ENCODE measurements around the gene WDR17.

WDR17 gene

GRCh38 chr4:176065435-176066291, at the start of gene WDR17:
Gene WDR17 (plus strand): TSS chr4:176065841. CDS start chr4:176111581, 45,740 bp downstream.
- peak; percentile 84 for DNase-seq

- no peak for DNase-seq
Measured at GRCh38 chr4:176016601-176017000, 49.0 kb upstream of the WDR17 start.

- DNase-seq, result no peak
Measured at GRCh38 chr4:176020481-176021085, 45.1 kb upstream of the WDR17 start.

GRCh38 chr4:176030391-176030790, 35.2 kb upstream of the WDR17 start:
- no peak for DNase-seq

GRCh38 chr4:176031922-176032321, 33.7 kb upstream of the WDR17 start:
- no peak for DNase-seq

GRCh38 chr4:176032454-176032853, 33.2 kb upstream of the WDR17 start:
- DNase-seq, result no peak

- peak; percentile 46 for DNase-seq
Measured at GRCh38 chr4:176034499-176034898, 31.1 kb upstream of the WDR17 start.

GRCh38 chr4:176034936-176035335, 30.7 kb upstream of the WDR17 start:
- DNase-seq, result peak; percentile 7

- DNase-seq, result no peak
Measured at GRCh38 chr4:176036585-176037205, 28.9 kb upstream of the WDR17 start.

- no peak for DNase-seq
Measured at GRCh38 chr4:176038789-176039188, 26.9 kb upstream of the WDR17 start.

- no peak for DNase-seq
Measured at GRCh38 chr4:176042195-176042594, 23.4 kb upstream of the WDR17 start.

GRCh38 chr4:176043838-176044588, 21.6 kb upstream of the WDR17 start:
- no peak for DNase-seq

- no peak for DNase-seq
Measured at GRCh38 chr4:176044589-176044951, 21.1 kb upstream of the WDR17 start.

- no peak for DNase-seq
Measured at GRCh38 chr4:176048631-176049030, 17.0 kb upstream of the WDR17 start.

- no peak for DNase-seq
Measured at GRCh38 chr4:176052744-176053143, 12.9 kb upstream of the WDR17 start.

- no peak for DNase-seq
Measured at GRCh38 chr4:176053785-176054184, 11.9 kb upstream of the WDR17 start.

- DNase-seq, result no peak
Measured at GRCh38 chr4:176054942-176055341, 10.7 kb upstream of the WDR17 start.

GRCh38 chr4:176063718-176064117, 1.9 kb upstream of the WDR17 start:
- DNase-seq, result no peak

- no peak for DNase-seq
Measured at GRCh38 chr4:176064539-176064938, 1.1 kb upstream of the WDR17 start.

- no peak for DNase-seq
Measured at GRCh38 chr4:176066757-176067156, 1.1 kb downstream of the WDR17 start.

GRCh38 chr4:176077561-176077960, 11.9 kb downstream of the WDR17 start:
- no peak for DNase-seq

GRCh38 chr4:176084769-176085168, 19.1 kb downstream of the WDR17 start:
- DNase-seq, result peak; percentile 3

GRCh38 chr4:176090115-176090514, 24.5 kb downstream of the WDR17 start:
- no peak for DNase-seq
